DOHH2 (cell line): ENCODE results near the gene SPATA33.

Experiments
- CTCF ChIP-seq: fragments of 200-600 bp; sonication (generic); IDR thresholded peaks from one replicate; pipeline ENCODE4 v1.5.1; 2014; ENCODE audit warnings: antibody characterized with exemption, mild to moderate bottlenecking, low read depth, low read length; ENCODE audit not compliant: poor library complexity, severe bottlenecking
- EZH2phosphoT487 ChIP-seq: fragments of 200-600 bp; sonication (generic); IDR thresholded peaks from 2 replicates; pipeline ENCODE4 v1.6.1; 2017; ENCODE audit warnings: borderline replicate concordance, mild to moderate bottlenecking, antibody characterized with exemption, low read length, moderate library complexity, mixed read lengths

DNA sequence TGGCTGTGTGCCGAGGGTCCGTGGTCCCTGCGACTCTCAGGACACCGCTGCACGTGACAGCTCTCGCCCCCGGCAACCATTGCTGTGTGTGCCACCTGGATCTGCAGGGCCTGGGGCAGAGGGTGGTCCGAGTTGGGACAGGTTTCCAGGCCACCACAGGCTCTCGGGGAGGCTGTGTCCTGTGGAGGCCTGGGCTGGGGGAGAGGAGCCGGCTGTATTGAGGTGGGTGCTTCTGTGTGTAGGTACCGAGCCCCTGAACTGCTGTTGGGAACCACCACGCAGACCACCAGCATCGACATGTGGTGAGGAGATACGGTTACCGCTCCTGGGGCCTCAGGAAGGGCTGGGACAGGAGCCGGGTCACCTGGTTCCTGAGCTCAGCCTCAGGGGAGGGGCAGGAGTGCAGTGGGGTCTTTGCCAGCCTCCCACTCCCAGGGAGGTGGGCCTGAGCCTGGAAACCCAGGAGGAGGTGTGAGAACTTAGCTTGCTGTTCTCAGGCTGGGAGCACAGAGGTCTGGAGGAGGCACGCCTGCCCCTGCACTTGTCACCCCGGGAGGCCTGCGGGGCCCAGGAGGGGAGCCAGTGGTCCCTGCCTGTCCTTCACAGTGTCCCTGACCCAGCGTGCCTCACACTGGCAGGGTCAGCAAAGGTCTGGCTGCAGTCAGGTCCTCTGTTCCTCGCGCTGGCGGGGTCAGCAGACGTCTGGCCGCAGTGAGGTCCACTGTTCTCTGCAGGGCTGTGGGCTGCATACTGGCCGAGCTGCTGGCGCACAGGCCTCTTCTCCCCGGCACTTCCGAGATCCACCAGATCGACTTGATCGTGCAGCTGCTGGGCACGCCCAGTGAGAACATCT is 36.5 kb downstream of the SPATA33 start:
- TF ChIP-seq CTCF (no peak), EZH2phosphoT487 (no peak)
